Measurements from ENCODE around the gene KPNA4. TPM values are rescaled to one million over a fixed set of nuclear protein-coding genes. Genes with fewer than 3 reads are reported as not detected.

The KPNA4 gene
- total and polyA plus RNA-seq, 7 donors, result 15.0 to 52.8 (median 45.4) TPM

GRCh38 chr3:160471892-160472291 lies 93.5 kb downstream of the KPNA4 start:
- Histone ChIP-seq H3K27ac (no peak overlapping the region), H3K4me3 (no peak overlapping the region), H3K36me3 (no peaks in the 10 kb centered on the region), H3K27me3 (peaks cover 0 to 4% (median 0%) of the 10 kb centered on the region in 3 donors), H3K9me3 (peaks cover 0 to 8% (median 0%) of the 10 kb centered on the region in 4 donors), H3K4me1 (no peaks in the 10 kb centered on the region)
- TF ChIP-seq EP300 (IDR thresholded peaks at IDR 0.05), result no peak
- no peak for TF ChIP-seq POLR2A (IDR thresholded peaks at IDR 0.05)
- WGBS, 2 donors, result 76 to 87% methylated on average over 2 of the region's 2 CpGs
- no peak for DNase-seq
- intact Hi-C loops (cut with DNase I), result no loop called here

GRCh38 chr3:160470181-160470580 lies 95.2 kb downstream of the KPNA4 start:
- TF ChIP-seq EP300 (IDR thresholded peaks at IDR 0.05) (no peak), POLR2A (IDR thresholded peaks at IDR 0.05) (no peak), POLR2AphosphoS5 (IDR thresholded peaks at IDR 0.05) (no peak), CTCF (IDR thresholded peaks at IDR 0.05) (no peak)
- H3K4me1 ChIP-seq, result no peaks in the 10 kb centered on the region
- H3K9me3 ChIP-seq, result peaks cover 0 to 8% (median 0%) of the 10 kb centered on the region in 4 donors
- 78 to 90% methylated on average over 5 of the region's 5 CpGs for WGBS, 2 donors
- H3K4me3 ChIP-seq, result no peak overlapping the region
- DNase-seq, result no peak
- H3K27ac ChIP-seq, result no peak overlapping the region
- intact Hi-C loops (cut with DNase I), result no loop called here
- peaks cover 0 to 4% (median 0%) of the 10 kb centered on the region in 3 donors for H3K27me3 ChIP-seq
- H3K36me3 ChIP-seq, result no peaks in the 10 kb centered on the region

DNA sequence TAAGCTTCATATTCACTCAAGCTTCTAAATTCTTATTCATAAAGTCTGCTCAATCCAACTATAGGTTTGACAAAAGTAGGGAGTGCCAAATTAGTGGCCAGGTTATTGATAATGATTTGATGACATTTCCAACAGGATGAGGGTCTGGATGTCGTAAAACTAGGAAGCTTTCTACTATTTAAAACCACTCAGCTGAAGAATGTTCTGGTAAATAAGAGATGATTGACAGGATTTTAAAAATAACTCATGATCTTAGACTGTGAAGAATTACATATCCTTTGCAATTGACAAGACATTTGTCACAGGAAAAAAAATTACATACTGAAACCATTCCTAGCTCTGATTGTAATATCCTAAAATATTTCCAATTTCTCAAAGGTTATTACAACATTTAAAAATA lies 100.4 kb downstream of the KPNA4 start:
- H3K27me3 ChIP-seq, result no peaks in the 10 kb centered on the region
- no peak for DNase-seq
- H3K9me3 ChIP-seq, result no peaks in the 10 kb centered on the region
- WGBS, 2 donors, result 81 to 84% methylated on average over 1 of the region's 1 CpG
- intact Hi-C loops (cut with DNase I), result no loop called here
- H3K4me1 ChIP-seq, result no peaks in the 10 kb centered on the region
- no peak overlapping the region for H3K4me3 ChIP-seq
- no peak overlapping the region for H3K27ac ChIP-seq
- no peaks in the 10 kb centered on the region for H3K36me3 ChIP-seq
- TF ChIP-seq EP300 (IDR thresholded peaks at IDR 0.05) (no peak), POLR2AphosphoS5 (IDR thresholded peaks at IDR 0.05) (no peak), CTCF (IDR thresholded peaks at IDR 0.05) (no peak), POLR2A (IDR thresholded peaks at IDR 0.05) (no peak)

DNA sequence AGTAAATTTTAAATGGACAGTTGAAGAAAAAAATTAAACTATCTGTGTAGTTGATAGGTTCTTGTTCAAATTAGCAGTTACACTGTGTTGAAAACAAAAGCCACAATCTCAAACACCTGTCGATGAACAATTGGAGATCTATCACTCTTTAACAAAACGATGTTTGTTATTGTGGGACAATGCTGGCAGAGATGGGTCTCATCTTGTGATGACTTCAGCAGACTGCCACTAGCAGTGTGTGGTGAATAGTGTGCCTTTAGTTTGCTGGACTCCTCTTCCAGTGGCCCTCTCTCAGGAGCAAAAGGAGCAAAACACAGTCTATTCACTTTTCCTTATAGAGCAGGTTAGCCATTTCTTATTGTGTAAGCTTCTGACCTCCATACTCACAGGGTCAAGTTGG lies 101.0 kb downstream of the KPNA4 start:
- Histone ChIP-seq H3K36me3 (no peaks in the 10 kb centered on the region), H3K4me1 (no peaks in the 10 kb centered on the region), H3K27ac (no peak overlapping the region), H3K27me3 (no peaks in the 10 kb centered on the region), H3K9me3 (no peaks in the 10 kb centered on the region), H3K4me3 (no peak overlapping the region)
- no peak for DNase-seq
- 88 to 93% methylated on average over 2 of the region's 2 CpGs for WGBS, 2 donors
- TF ChIP-seq EP300 (IDR thresholded peaks at IDR 0.05) (no peak), POLR2A (IDR thresholded peaks at IDR 0.05) (no peak), CTCF (IDR thresholded peaks at IDR 0.05) (no peak), POLR2AphosphoS5 (IDR thresholded peaks at IDR 0.05) (no peak)
- intact Hi-C loops (cut with DNase I), result no loop called here

DNA sequence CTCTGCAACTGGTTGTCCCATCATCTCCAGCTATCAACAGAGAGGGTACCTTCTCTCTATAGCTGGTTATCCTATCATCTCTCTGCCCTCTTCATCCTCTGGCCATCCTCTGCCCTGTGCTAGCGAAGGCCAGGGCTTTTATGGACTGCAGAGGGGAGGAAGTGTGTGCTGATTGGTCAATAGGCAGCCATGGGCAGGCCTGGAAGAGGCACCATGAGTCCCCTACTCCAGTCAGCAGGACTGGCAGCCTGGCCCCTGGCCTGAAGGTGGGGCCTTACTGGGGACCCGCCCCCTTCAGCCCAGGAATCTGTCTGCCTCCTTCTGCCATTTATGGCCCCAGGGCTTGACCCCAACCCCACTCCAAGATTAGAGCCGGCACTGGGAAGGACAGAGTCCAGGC lies 105.3 kb downstream of the KPNA4 start:
- no peak overlapping the region for H3K27ac ChIP-seq
- intact Hi-C loops (cut with DNase I), result no loop called here
- no peaks in the 10 kb centered on the region for H3K9me3 ChIP-seq
- no peak overlapping the region for H3K4me3 ChIP-seq
- H3K36me3 ChIP-seq, result no peaks in the 10 kb centered on the region
- TF ChIP-seq EP300 (IDR thresholded peaks at IDR 0.05) (no peak), POLR2AphosphoS5 (IDR thresholded peaks at IDR 0.05) (no peak), CTCF (IDR thresholded peaks at IDR 0.05) (no peak), POLR2A (IDR thresholded peaks at IDR 0.05) (no peak)
- DNase-seq, result no peak
- H3K27me3 ChIP-seq, result no peaks in the 10 kb centered on the region
- WGBS, 2 donors, result 69 to 94% methylated on average over 3 of the region's 3 CpGs
- no peaks in the 10 kb centered on the region for H3K4me1 ChIP-seq

Measured in sigmoid colon (tissue), 7 donors.